ENCODE data around the gene TRABD2B. TPM values are rescaled to one million over a fixed set of nuclear protein-coding genes. Genes with fewer than 3 reads are reported as not detected.

Gene TRABD2B
- total and polyA plus RNA-seq, 2 donors (not counting 1 experiment from before 2014, with no cell fraction given) = under 0.01 TPM; not detected in 1

GRCh38 chr1:47937586-47938254, 59.5 kb downstream of the TRABD2B start:
- H3K36me3 ChIP-seq (ENCODE audit: control insufficient read depth, insufficient read depth, low read length) = no peaks in the 10 kb centered on the region
- H3K4me3 ChIP-seq (replicated peaks in 1 of 4; ENCODE audit: control extremely low read depth in 1 of 4, insufficient read depth in 1 of 4, low read depth in 3 of 4, low read length in 4 of 4) = no peak overlapping the region
- H3K27me3 ChIP-seq (ENCODE audit: control insufficient read depth, insufficient read depth, low read length) = no peaks in the 10 kb centered on the region
- no peak overlapping the region for H3K4me2 ChIP-seq (ENCODE audit: extremely low read depth, insufficient read depth, low read length)
- H2AFZ ChIP-seq (ENCODE audit: low read length) = no peak overlapping the region
- H3K4me1 ChIP-seq (ENCODE audit: control insufficient read depth, extremely low read depth, insufficient read depth, low read length) = no peaks in the 10 kb centered on the region
- no peaks in the 10 kb centered on the region for H4K20me1 ChIP-seq (ENCODE audit: control insufficient read depth, extremely low read depth, insufficient read depth, low read length)
- H3K9ac ChIP-seq (ENCODE audit: insufficient read depth, low read length) = no peak overlapping the region
- DNase-seq (ENCODE audit: low read depth in 2 of 2) = no peak
- no peaks in the 10 kb centered on the region for H3K79me2 ChIP-seq (ENCODE audit: control insufficient read depth, insufficient read depth, low read length)
- TF ChIP-seq CTCF (conservative IDR thresholded peaks at IDR 0.05 in 1 of 2, IDR thresholded peaks at IDR 0.05 in 1 of 2; ENCODE audit: low read depth in 1 of 2, low read length in 2 of 2) (no peak), EZH2 (IDR thresholded peaks at IDR 0.05; ENCODE audit: low read length, missing control alignments) (no peak)
- H3K27ac ChIP-seq (ENCODE audit: insufficient read depth, low read length) = no peak overlapping the region
- no peaks in the 10 kb centered on the region for H3K9me3 ChIP-seq (ENCODE audit: control insufficient read depth, insufficient read depth, low read depth, low read length)

- Histone ChIP-seq H3K36me3 (ENCODE audit: control insufficient read depth, insufficient read depth, low read length) (no peaks in the 10 kb centered on the region), H2AFZ (ENCODE audit: low read length) (no peak overlapping the region), H3K79me2 (ENCODE audit: control insufficient read depth, insufficient read depth, low read length) (no peaks in the 10 kb centered on the region), H3K4me3 (replicated peaks in 1 of 4; ENCODE audit: control extremely low read depth in 1 of 4, insufficient read depth in 1 of 4, low read depth in 3 of 4, low read length in 4 of 4) (no peak overlapping the region), H3K9me3 (ENCODE audit: control insufficient read depth, insufficient read depth, low read depth, low read length) (no peaks in the 10 kb centered on the region), H3K27ac (ENCODE audit: insufficient read depth, low read length) (no peak overlapping the region), H3K4me1 (ENCODE audit: control insufficient read depth, extremely low read depth, insufficient read depth, low read length) (no peaks in the 10 kb centered on the region), H3K4me2 (ENCODE audit: extremely low read depth, insufficient read depth, low read length) (no peak overlapping the region), H4K20me1 (ENCODE audit: control insufficient read depth, extremely low read depth, insufficient read depth, low read length) (no peaks in the 10 kb centered on the region), H3K9ac (ENCODE audit: insufficient read depth, low read length) (no peak overlapping the region), H3K27me3 (ENCODE audit: control insufficient read depth, insufficient read depth, low read length) (no peaks in the 10 kb centered on the region)
- TF ChIP-seq CTCF (conservative IDR thresholded peaks at IDR 0.05 in 1 of 2, IDR thresholded peaks at IDR 0.05 in 1 of 2; ENCODE audit: low read depth in 1 of 2, low read length in 2 of 2) (no peak), EZH2 (IDR thresholded peaks at IDR 0.05; ENCODE audit: low read length, missing control alignments) (no peak)
- no peak for DNase-seq (ENCODE audit: low read depth in 2 of 2)
These were observed 60.2 kb downstream of the TRABD2B start for GRCh38 chr1:47936916-47937551.

- Histone ChIP-seq H2AFZ (ENCODE audit: low read length) (no peak overlapping the region), H3K27me3 (ENCODE audit: control insufficient read depth, insufficient read depth, low read length) (no peaks in the 10 kb centered on the region), H3K4me3 (replicated peaks in 1 of 4; ENCODE audit: control extremely low read depth in 1 of 4, insufficient read depth in 1 of 4, low read depth in 3 of 4, low read length in 4 of 4) (no peak overlapping the region), H3K27ac (ENCODE audit: insufficient read depth, low read length) (no peak overlapping the region), H3K36me3 (ENCODE audit: control insufficient read depth, insufficient read depth, low read length) (no peaks in the 10 kb centered on the region), H4K20me1 (ENCODE audit: control insufficient read depth, extremely low read depth, insufficient read depth, low read length) (no peaks in the 10 kb centered on the region), H3K9ac (ENCODE audit: insufficient read depth, low read length) (no peak overlapping the region), H3K79me2 (ENCODE audit: control insufficient read depth, insufficient read depth, low read length) (no peaks in the 10 kb centered on the region), H3K9me3 (ENCODE audit: control insufficient read depth, insufficient read depth, low read depth, low read length) (no peaks in the 10 kb centered on the region), H3K4me1 (ENCODE audit: control insufficient read depth, extremely low read depth, insufficient read depth, low read length) (no peaks in the 10 kb centered on the region), H3K4me2 (ENCODE audit: extremely low read depth, insufficient read depth, low read length) (no peak overlapping the region)
- no peak for TF ChIP-seq CTCF (conservative IDR thresholded peaks at IDR 0.05 in 1 of 2, IDR thresholded peaks at IDR 0.05 in 1 of 2; ENCODE audit: low read depth in 1 of 2, low read length in 2 of 2)
- TF ChIP-seq EZH2 (IDR thresholded peaks at IDR 0.05; ENCODE audit: low read length, missing control alignments) = no peak
- DNase-seq (ENCODE audit: low read depth in 2 of 2) = no peak
These were observed 61.3 kb downstream of the TRABD2B start for GRCh38 chr1:47935856-47936255.
